Measurements from ENCODE around the gene RAMP2.
A peak's percentile ranks its signal among the peaks of the same experiment; 100 is the strongest.

Gene RAMP2

DNA sequence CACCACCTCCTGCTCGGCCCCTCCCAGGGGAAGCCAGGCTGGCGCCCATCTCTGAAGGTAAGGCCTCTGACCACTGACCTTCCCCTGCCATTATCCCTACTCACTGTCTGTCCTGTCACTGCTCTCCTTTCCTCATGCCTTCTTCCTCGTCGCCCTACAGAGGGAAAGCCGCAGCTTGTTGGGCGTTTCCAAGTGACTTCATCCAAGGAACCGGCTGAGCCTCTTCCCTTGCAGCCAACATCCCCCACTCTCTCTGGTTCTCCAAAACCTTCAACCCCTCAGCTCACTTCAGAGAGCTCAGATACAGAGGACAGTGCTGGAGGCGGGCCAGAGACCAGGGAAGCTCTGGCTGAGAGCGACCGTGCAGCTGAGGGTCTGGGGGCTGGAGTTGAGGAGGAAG, 34.4 kb downstream of the RAMP2 start:
- no peak for DNase-seq

DNA sequence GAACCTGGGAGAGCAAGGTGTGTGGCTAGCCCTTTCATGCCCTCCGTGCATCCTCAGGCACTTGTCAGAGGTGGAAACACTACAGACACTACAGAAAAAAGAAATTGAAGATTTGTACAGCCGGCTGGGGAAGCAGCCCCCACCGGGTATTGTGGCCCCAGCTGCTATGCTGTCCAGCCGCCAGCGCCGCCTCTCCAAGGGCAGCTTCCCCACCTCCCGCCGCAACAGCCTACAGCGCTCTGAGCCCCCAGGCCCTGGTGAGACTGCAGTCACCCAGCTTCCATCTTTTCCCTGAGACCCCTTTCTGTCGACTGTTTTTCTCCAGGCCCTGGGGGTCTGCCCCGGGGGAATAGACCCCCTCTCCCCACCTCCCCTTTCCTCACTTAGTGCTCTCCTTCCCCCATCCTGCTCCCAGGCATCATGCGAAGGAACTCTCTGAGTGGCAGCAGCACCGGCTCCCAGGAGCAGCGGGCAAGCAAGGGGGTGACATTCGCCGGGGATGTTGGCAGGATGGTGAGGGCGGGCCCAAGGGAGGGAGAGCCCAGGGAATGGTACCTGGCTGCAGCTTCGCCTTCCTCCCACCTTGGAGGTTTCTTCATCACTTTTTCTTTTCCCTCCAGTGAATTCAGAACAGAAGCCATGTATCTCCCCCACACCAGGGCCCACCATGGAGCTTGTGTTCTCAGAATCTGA, 35.2 kb downstream of the RAMP2 start:
- no peak for DNase-seq

DNA sequence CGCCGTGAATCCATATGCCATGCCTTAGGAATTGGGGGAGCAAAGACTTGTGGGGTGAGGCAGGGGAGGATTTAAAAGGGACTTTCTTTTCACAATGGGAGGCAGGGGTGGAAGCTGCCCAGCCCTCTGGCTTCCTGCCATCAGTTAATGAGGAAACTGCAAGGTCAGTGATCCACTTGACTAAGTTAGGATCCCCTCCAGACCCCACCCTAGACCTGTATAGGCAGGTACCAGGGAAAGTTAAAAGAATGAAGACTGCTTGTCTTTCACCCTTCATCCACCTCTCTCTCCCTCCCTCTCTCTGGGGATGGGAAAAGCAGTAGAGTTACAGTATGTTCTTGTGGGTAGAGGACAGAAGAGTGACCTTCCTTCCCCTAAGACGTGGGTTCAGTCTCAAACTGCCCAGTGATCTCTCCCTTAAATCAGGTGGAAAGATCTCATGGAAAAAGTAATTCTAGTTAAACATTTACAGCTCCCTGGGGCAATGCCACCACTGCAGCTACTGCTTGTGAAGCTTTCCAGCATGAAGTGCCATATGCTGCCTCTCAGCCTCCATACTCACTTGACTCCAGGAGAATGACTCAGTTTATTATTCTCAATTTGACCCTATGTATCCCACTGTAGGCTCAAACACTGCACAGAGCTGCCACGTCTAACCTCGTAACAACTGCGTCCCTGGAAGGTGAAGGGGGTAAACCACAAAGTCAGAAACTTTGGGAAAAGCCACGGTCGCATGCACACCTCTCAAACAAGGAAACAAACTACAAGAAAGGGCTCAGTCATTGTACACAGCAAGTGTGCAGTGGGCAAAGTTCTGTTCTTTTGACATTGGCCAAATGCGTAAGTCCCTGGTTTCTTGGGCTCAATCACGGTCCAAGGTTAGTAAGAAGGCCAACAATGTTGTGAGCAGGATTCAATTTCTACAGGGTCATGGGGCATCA, 36.3 kb downstream of the RAMP2 start:
- DNase-seq: no peak

DNA sequence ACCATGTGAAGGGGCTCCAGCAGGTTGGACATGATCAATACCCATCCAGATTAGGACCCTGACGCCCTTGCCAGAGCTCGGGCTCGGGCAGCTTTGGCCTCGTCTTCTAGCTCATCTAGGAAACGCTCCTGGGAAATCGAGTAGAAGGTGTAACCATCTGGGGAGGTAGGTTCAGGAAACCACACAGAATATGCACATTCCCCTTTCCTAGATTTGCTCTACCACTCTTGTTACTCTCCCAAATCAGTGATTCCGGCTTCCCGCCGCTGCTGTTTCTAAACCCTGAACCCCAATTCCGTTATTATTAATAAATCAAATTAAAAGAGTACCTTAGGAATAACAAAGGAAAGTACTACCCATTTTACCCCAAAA, 37.0 kb downstream of the RAMP2 start:
- DNase-seq: no peak

DNA sequence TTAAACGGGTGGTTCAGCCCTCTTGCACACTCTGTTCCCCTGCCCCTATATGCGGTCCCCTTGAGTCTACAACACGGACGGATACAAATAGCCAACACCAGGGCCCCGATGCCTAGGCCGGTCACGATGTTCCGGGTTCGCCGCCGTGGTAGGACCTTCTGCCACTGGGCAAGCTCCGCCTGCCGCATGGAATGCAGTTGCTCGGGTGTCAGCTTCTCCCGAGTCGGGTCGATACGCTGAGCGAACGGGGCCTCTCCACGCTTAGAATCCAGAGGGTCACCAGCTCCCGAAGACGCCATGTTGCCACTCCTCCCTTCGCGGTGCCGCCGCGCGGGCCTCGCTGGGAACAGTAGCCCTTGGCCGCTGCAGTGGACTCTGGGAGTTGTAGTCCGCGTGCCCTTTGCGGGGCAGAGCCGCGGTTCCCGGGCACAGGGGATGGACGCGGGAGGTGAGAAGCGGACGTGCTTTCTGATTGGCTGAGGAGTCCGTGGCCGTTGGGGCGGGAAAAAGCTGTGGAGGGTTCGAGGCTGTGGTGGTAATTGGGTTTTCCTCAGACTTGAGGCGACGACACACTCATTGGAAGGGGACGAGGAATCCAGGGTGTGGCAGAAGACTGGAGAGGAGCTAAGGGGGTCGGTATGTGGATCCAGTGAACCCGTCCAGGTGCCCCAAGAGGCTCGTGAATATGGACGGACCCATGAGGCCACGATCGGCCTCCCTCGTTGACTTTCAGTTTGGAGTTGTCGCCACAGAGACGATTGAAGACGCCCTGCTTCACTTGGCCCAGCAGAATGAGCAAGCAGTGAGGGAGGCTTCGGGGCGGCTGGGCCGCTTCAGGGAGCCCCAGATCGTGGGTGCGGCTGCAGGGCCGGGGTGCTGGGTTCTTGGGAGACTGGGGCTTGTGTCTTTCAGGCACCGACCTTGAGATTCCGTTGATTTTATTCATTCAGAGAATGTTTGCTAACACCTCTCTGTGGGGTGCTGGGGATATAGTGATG, 37.7 kb downstream of the RAMP2 start, which contains the start of the genes CNTD1 and COA3:
Gene CNTD1 (plus strand): TSS at position 479 of the 998 bp plus-strand sequence. CDS start 207 bp downstream, at position 686.
Gene COA3 (minus strand): TSS at position 322 of the 998 bp plus-strand sequence. CDS start 23 bp downstream, at position 299.
- DNase-seq: peak; percentile 94

DNA sequence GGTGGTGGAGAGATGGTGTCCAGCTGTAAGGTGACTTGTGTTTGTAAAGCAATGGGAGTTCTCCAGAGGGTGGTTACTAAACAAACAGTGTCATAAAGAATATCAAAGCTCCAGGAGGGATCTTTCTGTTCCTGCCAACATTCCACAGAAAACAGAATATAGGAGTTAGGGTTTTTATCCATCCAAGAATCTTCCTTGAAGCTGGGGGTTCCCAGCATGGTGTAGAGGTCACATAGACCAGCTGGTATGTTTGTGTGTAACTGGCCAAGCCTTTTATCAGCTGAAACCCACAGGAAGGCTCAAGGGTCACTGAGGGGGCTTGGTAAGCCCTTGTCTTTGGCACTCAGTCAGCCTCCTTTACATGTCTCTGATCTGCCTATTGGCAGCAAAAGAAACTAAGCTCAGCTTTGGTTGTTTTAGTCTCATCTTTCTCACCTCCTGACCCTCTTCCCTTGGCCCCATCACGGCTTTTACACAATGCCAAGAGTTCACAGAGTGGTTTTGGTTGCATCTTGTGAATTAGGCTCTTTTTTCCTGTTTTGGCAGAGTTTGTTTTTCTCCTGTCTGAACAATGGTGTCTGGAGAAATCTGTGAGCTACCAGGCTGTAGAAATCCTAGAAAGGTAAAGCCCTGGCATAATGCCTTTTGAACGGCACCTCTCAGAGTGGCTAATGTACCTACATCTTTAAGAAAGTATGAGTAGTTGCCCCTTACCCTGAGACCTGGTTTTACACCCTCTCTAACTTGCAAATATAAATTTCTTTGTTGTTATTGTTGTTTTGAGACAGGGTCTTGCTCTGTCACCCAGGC, 42.3 kb downstream of the RAMP2 start:
- DNase-seq: no peak

DNA sequence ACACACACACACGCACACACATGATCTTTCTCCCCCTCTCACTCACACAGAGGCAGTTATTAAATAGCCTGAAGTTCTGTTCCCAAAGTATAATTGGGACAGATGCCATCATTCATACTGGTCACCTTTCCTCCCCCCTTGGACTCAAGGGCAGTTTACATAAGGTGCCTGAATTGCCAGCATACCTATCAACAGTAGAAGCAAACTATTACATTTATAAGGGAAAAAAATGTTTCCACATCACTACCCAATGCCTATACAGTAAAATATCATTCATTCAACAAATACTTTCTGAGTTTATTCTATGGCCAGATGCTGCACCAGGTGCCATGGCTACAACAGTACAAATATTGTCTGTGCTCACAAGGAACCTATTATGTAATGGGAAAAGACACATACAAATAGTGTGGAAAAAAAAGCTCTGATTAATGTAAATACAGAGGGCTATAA, 43.9 kb downstream of the RAMP2 start:
- no peak for DNase-seq

DNA sequence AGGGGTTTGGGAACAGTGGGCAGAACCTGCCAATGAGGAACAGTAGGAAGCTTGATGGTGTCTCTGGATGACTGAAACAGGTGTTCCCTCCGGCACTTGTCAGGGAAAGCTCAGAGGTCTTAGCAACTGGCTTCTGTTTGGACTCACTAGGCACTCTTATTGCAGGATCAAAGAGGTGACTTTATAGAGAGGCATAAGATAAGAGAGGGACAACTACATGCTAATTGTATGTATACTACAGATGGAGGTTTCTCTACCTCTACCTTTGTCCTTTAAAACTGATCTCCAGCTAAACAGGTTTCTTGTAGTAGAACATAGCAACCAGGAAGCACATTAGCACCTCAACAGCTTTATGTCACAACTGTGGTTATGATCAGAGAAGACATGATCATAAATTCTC, 45.2 kb downstream of the RAMP2 start:
- no peak for DNase-seq

DNA sequence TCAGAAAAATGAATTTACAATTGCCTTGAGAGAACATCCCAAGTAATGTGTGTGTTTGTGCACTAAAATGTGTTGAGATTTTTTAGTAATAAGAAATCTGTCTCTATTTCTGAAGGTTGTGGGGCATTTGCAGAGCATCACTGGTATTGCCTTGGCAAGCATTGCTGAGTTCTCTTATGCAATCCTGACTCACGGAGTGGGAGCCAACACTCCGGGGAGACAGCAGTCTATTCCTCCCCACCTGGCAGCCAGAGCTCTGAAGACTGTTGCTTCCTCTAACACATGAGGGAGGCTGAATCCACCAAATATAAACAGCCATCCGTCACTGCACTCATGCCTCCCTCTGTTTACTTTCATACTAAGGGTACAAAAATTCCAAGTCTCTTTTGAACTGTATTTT, 48.2 kb downstream of the RAMP2 start:
- DNase-seq: no peak

All from hematopoietic multipotent progenitor cell treated with erythropoietin and hydrocortisone succinate and interleukin-3 and kit ligand, for 4 days (in vitro differentiated cells).